Activated CD4-positive, alpha-beta T cell treated with anti-CD3 and anti-CD28 coated beads, Interleukin-2, Interleukin-6, amounts not matched to agents 100 ng/mL and 50 ng/mL, durations not matched to agents 16 hours and 8 hours (primary cell): ENCODE measurements around the gene IDH2.
"Not testable (repeated sequence)": the region's sequence is repeated elsewhere in the genome, so short reads cannot be mapped to it uniquely, and the experiment has no call there.

ENCODE experiments used
- DNase-seq: peaks from one replicate; pipeline ENCODE4 v3.0.0-alpha.2; 2020

The IDH2 gene

DNA sequence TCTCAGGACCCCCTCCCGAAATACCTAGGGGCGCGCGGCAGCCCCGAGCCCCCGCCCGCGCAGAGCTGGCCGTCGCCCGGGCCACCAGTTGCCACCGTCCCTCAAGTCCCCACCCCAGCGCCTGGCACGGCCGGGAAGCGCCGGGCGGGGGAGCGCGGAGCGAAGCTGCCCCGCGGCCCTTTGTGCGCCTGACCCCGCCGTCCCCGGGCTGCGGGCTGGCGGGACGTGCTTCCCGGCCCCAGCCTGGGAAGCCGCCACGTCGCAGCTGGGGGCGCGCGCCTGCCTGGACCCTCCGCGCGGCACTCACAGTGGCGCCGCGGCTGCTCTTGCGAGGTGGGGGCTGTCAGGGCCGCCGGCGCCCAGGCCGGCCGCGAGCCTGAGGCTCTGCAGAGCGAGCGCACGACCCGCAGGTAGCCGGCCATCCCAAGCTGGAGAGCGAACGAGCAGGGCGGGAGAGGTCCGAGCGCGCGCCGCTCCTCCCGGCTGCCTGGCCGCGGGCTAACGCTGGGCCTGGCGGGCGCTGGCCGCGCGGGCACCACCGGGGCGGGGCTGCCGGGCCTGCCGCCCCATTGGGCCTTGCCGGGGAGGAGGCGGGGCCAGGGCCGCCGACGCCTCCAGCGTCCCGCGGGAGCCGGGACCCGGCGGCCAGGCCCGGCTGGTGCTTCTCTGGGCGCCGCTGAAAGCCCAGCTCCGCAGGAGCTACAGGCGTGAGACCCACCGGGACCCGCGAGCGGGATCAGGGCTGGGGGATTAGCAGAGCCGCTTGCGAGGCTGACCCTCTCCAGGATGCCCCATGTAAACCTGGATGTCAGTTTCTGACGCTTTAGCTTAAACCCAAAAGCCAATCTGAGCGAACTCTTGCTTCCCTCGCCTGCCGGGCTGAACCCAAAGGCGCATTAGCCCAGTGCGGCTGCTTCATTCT lies at the start of gene IDH2:
Gene IDH2 (minus strand): TSS at position 500 of the 922 bp plus-strand sequence. CDS start 78 bp downstream, at position 422.
- peak; percentile 85 for DNase-seq

DNA sequence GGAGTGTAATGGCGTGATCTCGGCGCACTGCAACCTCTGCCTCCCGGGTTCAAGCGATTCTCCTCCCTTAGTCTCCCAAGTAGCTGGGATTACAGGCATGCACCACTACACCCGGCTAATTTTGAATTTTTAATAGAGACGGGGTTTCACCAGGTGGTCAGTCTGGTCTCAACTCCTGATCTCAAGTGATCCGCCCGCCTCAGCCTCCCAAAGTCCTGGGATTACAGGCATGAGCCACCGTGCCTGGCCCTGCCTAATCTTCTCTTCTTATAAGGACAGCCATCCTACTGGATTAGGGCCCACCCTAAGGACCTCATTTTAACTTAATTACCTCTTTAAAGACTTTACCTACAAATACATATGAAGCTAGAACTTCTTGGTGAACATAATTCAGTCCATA lies 48.3 kb upstream of the IDH2 start:
- not testable (repeated sequence) for DNase-seq

DNA sequence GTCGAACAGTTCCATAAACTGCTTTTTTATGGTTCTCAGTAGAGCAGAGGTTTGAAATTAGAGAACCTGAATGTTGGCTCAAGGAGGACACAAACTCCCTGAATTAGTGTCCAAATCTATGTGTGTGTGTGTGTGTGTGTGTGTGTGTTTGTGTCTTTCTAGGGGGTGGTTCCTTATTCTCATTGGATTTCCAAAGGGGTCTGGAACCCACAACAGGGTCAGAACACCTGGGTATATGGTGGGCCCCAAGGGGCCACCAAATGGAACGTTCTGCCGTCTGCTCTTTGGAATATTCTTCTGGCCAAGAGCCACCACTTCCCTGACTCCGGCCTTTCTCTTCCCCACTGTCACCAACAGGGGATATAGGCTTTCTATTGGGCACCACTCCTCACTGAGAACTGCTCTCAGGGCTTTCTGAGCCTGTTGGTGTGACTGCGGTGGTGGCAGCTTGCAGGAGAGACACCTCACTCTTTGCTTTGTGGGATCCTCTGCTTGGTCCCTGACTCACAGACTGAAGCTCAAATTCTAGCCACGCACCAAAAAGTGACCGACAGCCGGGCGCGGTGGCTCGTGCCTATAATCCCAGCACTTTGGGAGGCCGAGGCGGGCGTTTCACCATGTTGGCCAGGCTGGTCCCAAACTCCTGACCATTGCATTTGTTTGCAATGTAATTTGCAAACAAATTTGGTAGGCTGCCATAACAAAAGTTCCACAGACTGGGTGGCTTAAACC lies 47.5 kb upstream of the IDH2 start:
- DNase-seq = no peak

DNA sequence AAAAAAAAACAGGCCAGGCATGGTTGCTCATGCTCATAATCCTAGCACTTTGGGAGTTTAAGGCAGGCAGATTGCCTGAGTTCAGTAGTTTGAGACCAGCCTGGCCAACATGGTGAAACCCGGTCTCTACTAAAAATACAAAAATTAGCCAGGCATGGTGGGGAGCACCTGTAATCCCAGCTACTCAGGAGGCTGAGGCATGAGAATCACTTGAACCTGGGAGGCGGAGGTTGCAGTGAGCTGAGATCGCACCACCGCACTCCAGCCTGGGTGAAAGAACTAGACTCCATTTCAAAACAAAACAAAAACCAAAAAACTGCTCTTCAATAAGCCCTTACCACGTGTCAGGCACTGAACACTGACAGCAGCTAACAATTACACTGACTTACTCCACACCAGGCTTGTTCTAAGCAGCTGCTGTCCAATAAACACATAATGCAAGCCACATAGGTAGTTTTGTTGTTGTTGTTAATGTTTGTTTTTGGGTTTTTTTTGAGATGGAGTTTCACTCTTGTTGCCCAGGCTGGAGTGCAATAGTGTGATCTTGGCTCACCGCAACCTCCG lies 44.0 kb upstream of the IDH2 start:
- DNase-seq = not testable (repeated sequence)

DNA sequence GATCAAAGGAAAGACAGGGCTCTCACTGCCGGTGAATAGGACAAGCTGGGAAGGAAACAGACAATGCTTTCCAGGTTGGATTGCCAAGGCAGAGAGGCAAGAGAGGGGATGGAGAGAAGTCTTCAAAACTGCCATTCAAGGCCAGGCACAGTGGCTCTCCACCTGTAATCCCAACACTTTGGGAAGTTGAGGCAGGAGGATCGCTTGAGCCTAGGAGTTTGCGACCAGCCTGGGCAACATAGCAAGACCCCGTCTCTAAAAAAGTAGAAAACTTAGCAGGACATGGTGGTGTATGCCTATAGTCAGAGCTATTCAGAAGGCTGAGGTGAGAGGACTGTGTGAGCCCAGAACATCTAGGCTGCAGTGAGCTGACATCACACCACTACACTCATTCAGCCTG lies 43.5 kb upstream of the IDH2 start:
- no peak for DNase-seq

DNA sequence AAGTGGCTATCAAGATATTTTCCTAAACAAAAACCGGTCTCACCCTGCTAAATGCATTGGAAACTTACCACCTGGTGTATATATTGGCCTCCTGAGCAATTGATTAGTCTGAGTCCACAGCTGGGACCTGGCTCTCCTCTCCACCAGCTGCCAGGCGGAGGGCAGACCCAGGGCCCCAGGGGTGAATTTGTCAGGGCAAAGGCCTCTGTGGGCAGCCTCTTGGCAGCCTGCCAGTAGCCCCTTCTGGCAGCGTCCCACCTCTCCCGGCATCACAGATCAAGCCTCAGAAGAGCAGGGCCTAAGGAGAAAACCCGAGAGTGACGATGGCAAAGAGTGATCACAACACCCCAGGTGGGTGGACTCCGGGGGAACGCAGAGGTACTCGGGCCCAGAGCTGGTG lies 43.0 kb upstream of the IDH2 start:
- DNase-seq = no peak

DNA sequence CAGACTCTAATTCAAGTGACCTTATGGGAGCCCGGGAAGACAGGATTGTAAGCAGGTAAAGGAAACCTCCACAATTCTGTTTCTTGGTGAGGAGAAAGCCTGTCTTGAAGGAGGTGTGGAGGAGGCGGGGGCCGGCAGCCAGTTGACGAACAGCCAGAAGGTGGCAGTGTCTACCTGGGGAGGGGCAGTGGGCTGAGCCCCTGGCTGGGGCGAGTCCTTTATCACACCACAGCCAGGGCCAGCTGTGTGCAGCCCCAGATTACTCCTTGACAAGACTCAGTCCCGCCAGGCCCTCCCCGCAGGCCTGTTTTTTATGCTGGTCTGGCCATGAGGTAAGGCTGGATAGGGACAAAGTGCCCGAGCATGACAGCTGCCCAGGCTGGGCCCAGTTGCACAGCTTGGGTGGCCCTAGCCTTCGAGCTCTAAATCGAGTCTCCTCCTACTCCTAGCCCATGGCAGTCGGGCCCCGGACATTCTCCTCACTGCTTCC lies 40.9 kb upstream of the IDH2 start:
- peak; percentile 81 for DNase-seq

DNA sequence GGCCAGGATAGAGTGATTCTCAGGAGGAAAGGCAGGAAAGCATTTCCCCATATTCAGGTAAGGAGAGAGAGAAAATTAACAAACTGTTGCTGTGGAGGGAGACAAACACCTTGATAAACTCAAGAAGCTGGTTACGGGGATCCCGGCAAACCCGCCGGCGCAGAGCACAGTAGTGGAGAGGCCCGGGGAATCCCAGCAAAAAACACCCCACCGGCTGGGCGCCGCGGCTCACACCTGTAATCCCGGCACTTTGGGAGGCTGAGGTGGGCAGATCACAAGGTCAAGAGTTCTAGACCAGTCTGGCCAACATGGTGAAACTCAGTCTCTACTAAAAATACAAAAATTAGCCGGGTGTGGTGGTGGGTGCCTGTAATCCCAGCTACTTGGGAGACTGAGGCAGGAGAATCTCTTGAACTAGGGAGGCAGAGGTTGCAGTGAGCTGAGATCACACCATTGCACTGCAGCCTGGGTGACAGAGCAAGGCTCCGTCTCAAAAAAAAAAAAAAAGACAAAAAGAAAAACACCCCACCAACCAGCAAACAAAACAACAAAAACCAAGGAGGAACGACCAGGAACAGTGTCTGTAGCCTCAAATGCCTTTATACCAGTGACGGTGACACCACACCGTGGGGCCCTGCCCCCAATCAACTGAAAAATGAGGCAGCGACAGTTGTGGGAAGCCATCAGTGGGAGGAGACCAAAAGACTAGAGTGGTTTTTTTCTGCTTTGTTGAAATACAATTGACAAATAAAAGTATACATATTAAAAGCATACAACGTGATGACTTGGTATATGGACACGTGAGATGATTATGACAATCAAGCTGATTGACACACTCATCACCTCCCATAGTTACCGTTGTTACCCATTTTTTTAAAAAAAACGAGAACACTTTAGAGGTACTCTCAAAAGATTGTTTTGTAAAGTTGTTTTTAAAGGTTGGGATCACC lies 40.2 kb upstream of the IDH2 start:
- peak; percentile 51 for DNase-seq

DNA sequence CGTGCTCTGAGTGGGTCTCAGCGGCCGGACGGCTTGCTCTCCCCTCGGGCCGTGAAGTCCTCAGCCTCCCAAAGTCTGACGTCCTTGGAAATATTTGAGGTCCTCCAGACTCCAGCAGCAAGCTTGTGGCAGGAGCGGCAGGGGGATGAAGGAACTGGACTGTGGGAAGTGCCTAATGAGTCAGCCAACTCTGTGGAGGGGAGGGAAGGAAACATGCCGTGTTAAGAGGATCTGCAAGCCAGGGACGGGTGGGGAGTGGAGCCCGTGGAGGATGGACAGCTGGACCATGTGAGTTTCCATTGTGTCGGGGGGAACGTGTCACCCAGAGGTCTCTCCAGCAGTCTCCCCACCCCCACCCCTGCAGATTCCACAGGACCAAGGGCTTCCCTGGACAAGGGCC lies 39.4 kb upstream of the IDH2 start:
- no peak for DNase-seq

DNA sequence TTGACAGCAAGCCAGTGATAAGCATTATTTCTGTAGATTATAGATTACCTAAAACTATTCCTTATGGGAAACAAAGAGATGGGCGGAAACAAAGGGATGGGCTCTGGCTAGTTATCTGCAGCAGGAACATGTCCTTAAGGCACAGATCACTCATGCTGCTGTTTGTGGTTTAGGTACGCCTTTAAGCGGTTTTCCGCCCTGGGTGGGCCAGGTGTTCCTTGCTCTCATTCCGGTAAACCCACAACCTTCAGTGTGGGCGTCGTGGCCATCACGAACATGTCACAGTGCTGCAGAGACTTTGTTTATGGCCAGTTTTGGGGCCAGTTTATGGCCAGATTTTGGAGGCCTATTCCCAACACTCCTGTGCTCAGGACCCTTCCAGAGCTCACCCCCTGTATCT lies 37.3 kb upstream of the IDH2 start:
- DNase-seq = peak; percentile 56

DNA sequence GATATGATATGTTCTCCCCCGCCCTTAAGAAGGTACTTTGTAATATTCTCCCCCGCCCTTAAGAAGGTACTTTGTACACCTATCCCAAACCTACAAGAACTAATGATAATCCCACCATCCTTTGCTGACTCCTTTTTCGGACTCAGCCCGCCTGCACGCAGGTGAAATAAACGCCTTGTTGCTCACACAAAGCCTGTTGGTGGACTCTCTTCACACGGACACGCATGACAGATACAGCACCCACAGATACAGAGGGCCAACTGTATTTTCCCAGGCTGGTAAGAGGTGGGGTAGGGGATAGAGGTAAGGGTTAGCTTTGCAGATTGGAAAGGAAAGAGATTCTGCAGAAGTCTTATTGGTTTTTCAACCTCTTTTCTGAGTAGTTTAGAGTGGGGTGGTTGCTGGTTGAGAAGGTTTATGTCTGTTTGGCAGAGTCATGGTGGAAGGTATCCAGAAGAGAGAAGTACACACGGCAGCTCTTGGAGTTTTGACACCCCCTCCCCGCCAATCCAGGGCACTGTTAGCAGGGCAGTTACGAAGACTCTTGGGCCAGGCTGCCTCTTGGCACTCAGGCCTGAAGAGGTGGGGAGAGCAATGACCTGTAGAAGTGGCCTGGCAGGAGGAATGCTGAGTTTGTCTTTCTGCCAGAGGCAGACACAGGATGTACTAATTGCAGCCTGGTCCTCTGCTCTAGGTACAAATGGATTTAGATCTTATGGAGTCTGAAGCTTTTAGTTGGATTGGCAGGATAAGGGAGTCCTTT lies 36.0 kb upstream of the IDH2 start:
- DNase-seq = no peak

DNA sequence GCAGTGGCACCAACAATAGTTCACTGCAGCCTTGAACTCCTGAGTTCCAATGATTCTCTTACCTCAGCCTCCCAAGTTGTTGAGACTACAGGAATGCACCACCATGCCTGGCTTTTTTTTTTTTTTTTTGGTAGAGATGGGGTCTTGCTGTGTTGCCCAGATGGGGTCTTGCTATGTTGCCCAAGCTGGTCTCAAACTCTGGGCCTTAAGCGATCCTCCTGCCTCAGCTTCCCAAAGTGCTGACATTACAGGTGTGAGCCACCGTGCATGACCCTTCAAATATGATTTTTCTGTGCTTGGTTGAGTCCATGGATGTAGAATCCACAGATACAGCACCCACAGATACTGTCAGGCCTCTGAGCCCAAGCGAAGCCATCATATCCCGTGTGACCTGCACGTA lies 30.2 kb upstream of the IDH2 start:
- no peak for DNase-seq

DNA sequence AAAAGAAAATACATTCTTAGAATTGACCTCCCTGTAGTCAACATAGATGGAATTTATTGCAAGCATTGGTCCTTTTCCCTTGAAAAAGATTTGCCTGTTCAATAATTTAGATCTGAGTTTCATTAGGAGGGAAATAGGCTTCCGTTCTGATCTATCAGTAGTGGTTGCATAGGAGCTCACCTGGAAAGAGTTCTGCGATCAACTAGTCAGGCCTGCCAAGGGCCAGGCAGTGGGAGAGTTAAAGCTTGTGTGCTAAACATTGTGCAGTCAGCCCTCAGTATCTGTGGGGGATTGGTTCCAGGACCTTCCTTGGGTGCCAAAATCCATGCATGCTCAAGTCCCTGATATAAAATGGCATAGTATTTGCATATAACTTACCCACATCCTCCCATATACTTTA lies 29.6 kb upstream of the IDH2 start:
- DNase-seq = no peak

DNA sequence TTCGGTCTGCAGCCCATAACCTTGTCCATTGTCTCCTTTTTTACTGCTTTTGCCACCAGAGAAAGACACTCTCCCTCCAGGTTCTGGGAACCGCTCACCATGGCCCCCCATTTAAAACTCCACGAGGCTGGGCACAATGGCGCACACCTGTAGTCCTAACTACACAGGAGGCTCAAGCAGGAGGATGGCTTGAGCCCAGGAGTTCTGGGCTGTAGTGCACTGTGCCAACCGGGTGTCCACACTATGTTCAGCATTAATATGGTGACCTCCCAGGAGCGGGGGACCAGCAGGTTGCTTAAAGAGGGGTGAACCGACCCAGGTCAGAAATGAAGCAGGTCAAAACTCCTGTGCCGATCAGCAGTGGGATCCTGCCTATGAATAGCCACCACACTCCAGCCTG lies 28.0 kb upstream of the IDH2 start:
- DNase-seq = no peak

DNA sequence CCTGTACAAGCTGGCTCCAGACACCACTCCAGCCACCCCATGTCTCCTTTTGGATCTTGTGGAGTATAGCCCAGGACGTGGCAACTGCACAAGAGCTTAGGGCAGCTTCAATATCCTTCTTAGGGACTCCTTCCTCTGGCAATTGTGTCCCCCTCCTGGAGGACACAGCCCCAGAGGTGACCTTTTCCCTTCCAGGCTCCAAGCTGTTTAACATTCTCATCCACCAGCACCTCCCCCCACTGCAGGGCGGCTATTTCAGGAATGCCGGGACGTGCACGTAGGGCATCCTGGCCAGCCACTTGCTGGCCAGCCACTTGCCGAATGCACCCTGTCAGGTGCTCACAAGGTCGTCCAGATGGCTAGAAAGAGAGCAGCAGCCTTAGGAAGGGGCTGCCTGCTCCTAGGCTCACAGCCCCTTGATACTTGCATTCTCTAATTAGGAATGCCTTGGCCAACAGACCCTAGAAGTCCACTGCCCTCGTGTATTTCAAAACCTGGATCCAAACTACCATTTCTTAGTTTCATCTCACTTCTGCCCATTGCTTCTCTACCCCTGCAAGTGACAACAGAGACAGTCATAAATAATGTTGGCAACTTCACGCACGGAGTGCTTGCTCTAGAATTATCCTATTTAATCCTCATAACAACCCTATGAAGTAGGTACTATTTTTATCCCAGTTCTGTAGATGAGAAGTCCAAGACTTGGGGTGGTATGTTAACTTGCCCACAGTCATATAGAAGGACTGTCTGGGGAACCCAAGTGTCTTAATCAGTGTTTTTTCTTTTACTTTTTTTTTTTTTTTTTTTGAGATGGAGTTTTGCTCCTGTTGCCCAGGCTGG lies 24.5 kb upstream of the IDH2 start:
- DNase-seq = no peak

DNA sequence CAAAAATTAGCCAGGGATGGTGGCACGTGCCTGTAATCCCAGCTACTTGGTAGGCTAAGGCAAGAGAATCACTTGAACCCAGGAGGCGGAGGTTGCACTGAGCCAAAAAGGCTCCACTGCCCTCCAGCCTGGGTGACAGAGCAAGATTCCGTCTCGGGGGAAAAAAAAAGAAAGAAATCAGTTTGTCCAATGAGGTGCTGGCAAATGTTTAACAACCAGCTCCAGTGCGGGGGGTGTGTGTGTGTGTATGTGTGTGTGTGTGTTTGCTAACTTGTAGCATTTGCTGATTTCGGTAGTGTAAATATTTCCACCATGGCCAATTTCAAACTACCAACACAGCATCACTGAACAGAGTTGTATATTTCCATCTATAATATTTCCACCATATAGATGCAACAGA lies 23.8 kb upstream of the IDH2 start:
- DNase-seq = no peak

DNA sequence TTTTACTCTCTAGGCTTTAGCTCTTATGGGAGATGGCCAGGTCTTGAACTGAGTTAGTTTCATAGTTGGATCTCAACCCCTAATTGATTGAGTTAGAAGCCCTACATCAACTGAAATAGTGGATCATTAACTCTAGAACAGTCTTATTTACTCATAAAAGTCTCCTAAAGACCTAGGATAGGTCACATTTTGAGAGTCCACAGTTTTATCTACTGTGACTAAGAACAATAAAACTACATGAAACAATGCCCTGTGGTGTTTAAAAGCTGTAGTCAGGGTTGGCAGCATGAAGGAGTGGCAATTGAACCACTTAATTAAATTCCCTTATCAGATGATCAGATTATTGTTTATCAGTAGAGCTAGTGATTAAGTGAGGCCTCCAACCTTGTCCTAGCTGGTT lies 22.2 kb upstream of the IDH2 start:
- DNase-seq = no peak

DNA sequence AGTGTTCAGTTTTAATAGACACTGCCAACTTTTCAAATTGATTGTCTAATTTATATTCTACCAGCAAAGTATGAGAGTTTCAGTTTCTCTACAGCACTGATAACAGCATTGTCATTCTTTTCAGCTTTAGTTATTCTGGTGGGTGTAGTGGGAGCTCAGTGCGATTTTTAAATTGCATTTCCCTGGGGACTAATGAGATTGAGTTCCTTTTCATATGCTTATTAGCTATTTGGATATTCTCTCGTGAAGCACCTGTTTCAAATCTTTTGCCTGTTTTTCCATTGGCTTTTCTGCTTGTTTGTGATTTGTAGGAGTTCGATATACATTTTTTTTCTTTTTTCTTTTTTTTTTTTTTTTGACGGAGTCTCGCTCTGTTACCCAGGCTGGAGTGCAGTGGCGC lies 18.8 kb upstream of the IDH2 start:
- no peak for DNase-seq

DNA sequence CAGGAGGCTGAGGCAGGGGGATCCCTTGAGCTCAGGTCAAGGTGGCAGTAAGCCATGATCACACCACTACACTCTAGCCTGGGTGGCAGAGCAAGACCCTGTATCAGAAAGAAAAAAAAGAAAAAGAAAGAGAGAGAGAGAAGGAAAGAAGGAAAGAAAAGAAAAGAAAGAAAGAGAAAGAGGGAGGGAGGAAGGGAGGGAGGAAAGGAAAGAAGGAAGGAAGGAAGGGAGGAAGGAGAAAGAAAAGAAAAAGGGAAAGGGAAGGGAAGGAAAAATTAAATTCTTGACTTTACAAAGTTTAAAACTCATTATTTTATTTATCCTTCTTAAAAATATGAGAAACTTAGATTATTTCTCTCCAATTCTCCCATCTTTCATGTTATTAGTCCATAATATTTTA lies 17.1 kb upstream of the IDH2 start:
- no peak for DNase-seq

DNA sequence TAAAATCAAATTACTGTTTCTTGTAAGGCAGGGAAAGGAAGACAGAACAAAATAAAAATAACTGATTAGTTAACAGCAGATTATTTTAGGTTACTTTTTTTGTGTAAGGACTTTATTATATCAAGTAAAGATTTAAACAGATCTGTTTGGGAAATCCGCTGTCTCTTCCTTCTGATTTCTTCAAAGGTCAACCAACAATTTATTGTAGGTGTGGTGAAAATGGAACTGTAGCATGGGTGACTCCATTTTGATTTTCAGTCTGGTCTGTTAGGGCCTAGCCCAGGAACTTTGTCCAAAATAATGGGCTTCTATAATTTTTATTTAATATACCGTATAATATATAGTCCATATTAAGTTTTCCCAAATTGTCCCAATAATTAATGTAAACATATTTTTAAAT lies 13.5 kb upstream of the IDH2 start:
- no peak for DNase-seq

DNA sequence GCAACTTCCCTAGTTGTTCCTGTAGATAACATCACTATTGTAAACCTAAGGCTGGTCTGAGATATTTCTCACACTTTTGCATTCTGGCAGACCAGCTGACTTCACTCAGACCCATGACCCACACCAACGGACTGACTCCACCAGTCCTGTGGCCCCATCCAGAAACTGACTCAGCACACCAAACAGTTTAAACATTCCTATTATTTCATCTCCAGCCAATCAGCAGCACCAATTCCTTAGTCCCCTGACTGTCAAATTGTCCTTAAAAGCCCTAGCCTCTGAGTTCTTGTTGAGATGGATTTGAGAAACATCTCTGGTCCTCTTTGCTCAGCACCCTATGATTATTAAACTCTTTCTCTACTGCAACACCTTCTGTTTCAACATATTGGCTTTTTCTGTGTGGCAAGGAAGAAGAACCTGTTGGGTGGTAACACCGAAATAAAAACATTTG lies 12.2 kb upstream of the IDH2 start:
- DNase-seq = no peak
